ENCODE measurements around the gene TPST1. TPM values are rescaled to one million over a fixed set of nuclear protein-coding genes. Genes with fewer than 3 reads are reported as not detected.

Gene TPST1
- total and polyA plus RNA-seq, 2 of the 8 experiments (the other 6 are each of a cell fraction or from before 2014, with no cell fraction given) = 8.2 to 18.4 TPM

GRCh38 chr7:66362136-66362535 lies 157.0 kb downstream of the TPST1 start:
- Histone ChIP-seq H3K4me2 (ENCODE audit: insufficient read depth in 1 of 2, low read depth in 2 of 2, low read length in 2 of 2) (no peak overlapping the region), H4K20me1 (replicated peaks in 1 of 2; ENCODE audit: control insufficient read depth in 1 of 2, insufficient read depth in 2 of 2, low read length in 2 of 2) (no peaks in the 10 kb centered on the region), H2AK5ac (ENCODE audit: low read depth, low read length) (no peak overlapping the region), H2BK120ac (replicated peaks; ENCODE audit: low read depth, low read length) (no peak overlapping the region), H2BK12ac (ENCODE audit: low read depth, low read length) (no peak overlapping the region), H3K4me3 (ENCODE audit: extremely low read depth in 1 of 4, insufficient read depth in 2 of 4, low read depth in 3 of 4, low read length in 4 of 4) (no peak overlapping the region), H3K56ac (replicated peaks; ENCODE audit: insufficient read length, low read depth, low read length) (no peak overlapping the region), H2AFZ (ENCODE audit: low read length) (no peak overlapping the region), H4K5ac (ENCODE audit: insufficient read length, low read depth, low read length) (no peak overlapping the region), H2BK20ac (ENCODE audit: low read length) (no peak overlapping the region), H3K4me1 (replicated peaks in 1 of 4; ENCODE audit: control insufficient read depth in 3 of 4, insufficient read depth in 4 of 4, low read length in 3 of 4) (no peaks in the 10 kb centered on the region), H3K23ac (ENCODE audit: insufficient read length) (no peak overlapping the region), H3K14ac (ENCODE audit: insufficient read length) (no peak overlapping the region), H3K9ac (replicated peaks in 1 of 4; ENCODE audit: extremely low read depth in 1 of 4, low read depth in 3 of 4, low read length in 3 of 4) (no peak overlapping the region), H3K18ac (ENCODE audit: extremely low read depth, low read length) (no peak overlapping the region), H4K8ac (ENCODE audit: extremely low read depth, insufficient read depth, low read length) (no peak overlapping the region), H3K27me3 (replicated peaks in 1 of 4; ENCODE audit: control insufficient read depth in 3 of 4, extremely low read depth in 1 of 4, insufficient read depth in 3 of 4, low read length in 3 of 4) (no peaks in the 10 kb centered on the region), H3K36me3 (ENCODE audit: control insufficient read depth in 2 of 4, insufficient read depth in 4 of 4, low read length in 3 of 4) (no peaks in the 10 kb centered on the region), H3K23me2 (ENCODE audit: low read depth, low read length) (no peaks in the 10 kb centered on the region; the same call in 1 of the 2 replicates), H3K79me2 (ENCODE audit: control insufficient read depth in 1 of 2, insufficient read depth in 2 of 2, low read length in 2 of 2) (no peaks in the 10 kb centered on the region), H2BK5ac (ENCODE audit: low read depth, low read length) (no peak overlapping the region), H3K4ac (replicated peaks; ENCODE audit: insufficient read length, low read depth, low read length) (no peak overlapping the region), H3K27ac (ENCODE audit: low read depth, low read length) (no peak overlapping the region), H2BK15ac (ENCODE audit: low read length) (no peak overlapping the region), H3K79me1 (ENCODE audit: low read depth, low read length) (no peaks in the 10 kb centered on the region), H3K9me3 (ENCODE audit: insufficient read depth in 2 of 2, low read depth in 1 of 2, low read length in 1 of 2) (no peaks in the 10 kb centered on the region), H4K91ac (replicated peaks; ENCODE audit: insufficient read length, low read length) (no peak overlapping the region)
- WGBS, 2 experiments (ENCODE audit: extremely low coverage in 1 of 2, insufficient coverage in 1 of 2, insufficient read length in 1 of 2, insufficient replicate concordance in 2 of 2, low coverage in 1 of 2, low lambda C conversion rate in 2 of 2, missing lambda C conversion rate in 1 of 2) = 100% methylated on average over 2 of the region's 4 CpGs; no CpG with 5 or more reads in 1 of the 2 experiments
- ChIA-PET POLR2A (ENCODE audit: partially characterized antibody) (interaction anchor here (0.8 kb wide), 1 partner anchor 14 kb away, joined by 3 read pairs; no protein-coding TSS in a partner anchor), CTCF (ENCODE audit: partially characterized antibody) (no interaction called here)
- TF ChIP-seq PHF8 (conservative IDR thresholded peaks at IDR 0.05; ENCODE audit: low read depth, low read length) (no peak), CEBPB (IDR thresholded peaks at IDR 0.05; ENCODE audit: low read depth, low read length) (no peak), TEAD4 (IDR thresholded peaks at IDR 0.05; ENCODE audit: low read depth, low read length) (no peak), ZNF274 (IDR thresholded peaks at IDR 0.05; ENCODE audit: borderline replicate concordance, extremely low read depth, low read length) (no peak), RNF2 (IDR thresholded peaks at IDR 0.05; ENCODE audit: borderline replicate concordance, low read depth, low read length, missing control alignments, poor library complexity, severe bottlenecking) (no peak), E2F6 (IDR thresholded peaks at IDR 0.05) (no peak), KDM1A (IDR thresholded peaks at IDR 0.05; ENCODE audit: borderline replicate concordance, low read length) (no peak), POU5F1 (IDR thresholded peaks at IDR 0.05; ENCODE audit: low read depth, low read length) (no peak), SUZ12 (IDR thresholded peaks at IDR 0.05; ENCODE audit: low read length) (no peak), GABPA (IDR thresholded peaks at IDR 0.05; ENCODE audit: borderline replicate concordance, insufficient read depth, low read length) (no peak), CBX5 (IDR thresholded peaks at IDR 0.05; ENCODE audit: low read depth, low read length) (no peak)
- no peak for DNase-seq (ENCODE audit: low read depth in 1 of 2, low spot score in 2 of 2)
- no peak for FAIRE-seq

Measured in H1 (cell line).